Endothelial cell (in vitro differentiated cells): Measurements from ENCODE around the gene ARHGAP18. TPM values are rescaled to one million over a fixed set of nuclear protein-coding genes. Genes with fewer than 3 reads are reported as not detected.

ENCODE experiments used
- DNase-seq: peaks from one replicate; pipeline ENCODE4 v3.0.0; 2021; ENCODE audit warnings: low spot score
- H3K27ac Mint-ChIP-seq: one replicate; pipeline ENCODE4 v1.8.0; 2021; ENCODE audit warnings: mixed read lengths, inconsistent platforms; ENCODE audit not compliant: unreplicated experiment
- H3K27me3 Mint-ChIP-seq: one replicate; pipeline ENCODE4 v1.8.0; 2021; ENCODE audit warnings: mild to moderate bottlenecking, moderate library complexity, mixed read lengths, inconsistent platforms; ENCODE audit not compliant: unreplicated experiment
- H3K36me3 Mint-ChIP-seq: one replicate; pipeline ENCODE4 v1.8.0; 2021; ENCODE audit warnings: mild to moderate bottlenecking, low read depth, mixed read lengths, inconsistent platforms; ENCODE audit not compliant: unreplicated experiment
- H3K4me1 Mint-ChIP-seq: one replicate; pipeline ENCODE4 v1.8.0; 2021; ENCODE audit warnings: mild to moderate bottlenecking, mixed read lengths, inconsistent platforms; ENCODE audit not compliant: unreplicated experiment
- H3K4me3 Mint-ChIP-seq: one replicate; pipeline ENCODE4 v1.8.0; 2021; ENCODE audit warnings: mild to moderate bottlenecking, mixed read lengths, inconsistent platforms; ENCODE audit not compliant: unreplicated experiment
- H3K9me3 Mint-ChIP-seq: one replicate; pipeline ENCODE4 v1.8.0; 2021; ENCODE audit warnings: mixed read lengths, inconsistent platforms; ENCODE audit not compliant: unreplicated experiment
- total RNA-seq: library from RNA; stranded (reverse); fragmentation: NEBNext Ultra II Directional; extraction: Animal tissue kit (Norgen Biotek cat#: 25700); gene quantifications from one replicate; pipeline ENCODE4 v1.2.1, GENCODE V29; 2021; ENCODE audit not compliant: unreplicated experiment
- TF ChIP-seq, protein P1 (sequence below): fragments of 200-600 bp; sonication (generic); IDR thresholded peaks from one replicate; pipeline ENCODE4 v1.5.0; 2021; ENCODE audit warnings: antibody characterized with exemption; ENCODE audit not compliant: unreplicated experiment

Gene ARHGAP18
- total RNA-seq, 1 donor from 2014 or later, result 102 TPM

DNA sequence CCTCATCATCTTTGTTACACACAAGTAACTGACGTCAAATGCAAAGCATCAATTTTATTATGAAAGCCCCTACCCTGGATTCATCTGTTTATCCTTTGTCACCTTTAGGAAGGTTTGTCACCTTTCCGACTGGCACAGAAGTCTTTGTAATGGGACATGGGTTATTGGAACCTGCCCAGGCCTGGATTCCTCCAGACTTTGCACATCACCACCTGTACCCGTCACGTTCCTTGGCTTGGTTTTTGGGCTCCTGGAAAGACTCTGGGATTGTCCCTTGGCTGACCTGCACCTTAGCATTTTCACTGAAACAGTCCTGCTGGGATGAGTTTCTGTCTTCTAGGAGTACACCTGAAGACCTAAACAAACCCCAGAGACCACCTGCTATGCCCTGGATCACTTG, 15.4 kb upstream of the ARHGAP18 start:
- Mint-ChIP-seq H3K4me1 (peaks cover 51% of the 10 kb centered on the region), H3K27ac (no peak overlapping the region), H3K9me3 (no peaks in the 10 kb centered on the region), H3K4me3 (no peak overlapping the region), H3K27me3 (peaks cover 2% of the 10 kb centered on the region), H3K36me3 (no peaks in the 10 kb centered on the region)
- TF ChIP-seq, protein P1, sequence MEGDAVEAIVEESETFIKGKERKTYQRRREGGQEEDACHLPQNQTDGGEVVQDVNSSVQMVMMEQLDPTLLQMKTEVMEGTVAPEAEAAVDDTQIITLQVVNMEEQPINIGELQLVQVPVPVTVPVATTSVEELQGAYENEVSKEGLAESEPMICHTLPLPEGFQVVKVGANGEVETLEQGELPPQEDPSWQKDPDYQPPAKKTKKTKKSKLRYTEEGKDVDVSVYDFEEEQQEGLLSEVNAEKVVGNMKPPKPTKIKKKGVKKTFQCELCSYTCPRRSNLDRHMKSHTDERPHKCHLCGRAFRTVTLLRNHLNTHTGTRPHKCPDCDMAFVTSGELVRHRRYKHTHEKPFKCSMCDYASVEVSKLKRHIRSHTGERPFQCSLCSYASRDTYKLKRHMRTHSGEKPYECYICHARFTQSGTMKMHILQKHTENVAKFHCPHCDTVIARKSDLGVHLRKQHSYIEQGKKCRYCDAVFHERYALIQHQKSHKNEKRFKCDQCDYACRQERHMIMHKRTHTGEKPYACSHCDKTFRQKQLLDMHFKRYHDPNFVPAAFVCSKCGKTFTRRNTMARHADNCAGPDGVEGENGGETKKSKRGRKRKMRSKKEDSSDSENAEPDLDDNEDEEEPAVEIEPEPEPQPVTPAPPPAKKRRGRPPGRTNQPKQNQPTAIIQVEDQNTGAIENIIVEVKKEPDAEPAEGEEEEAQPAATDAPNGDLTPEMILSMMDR, result no peak
- no peak for DNase-seq

DNA sequence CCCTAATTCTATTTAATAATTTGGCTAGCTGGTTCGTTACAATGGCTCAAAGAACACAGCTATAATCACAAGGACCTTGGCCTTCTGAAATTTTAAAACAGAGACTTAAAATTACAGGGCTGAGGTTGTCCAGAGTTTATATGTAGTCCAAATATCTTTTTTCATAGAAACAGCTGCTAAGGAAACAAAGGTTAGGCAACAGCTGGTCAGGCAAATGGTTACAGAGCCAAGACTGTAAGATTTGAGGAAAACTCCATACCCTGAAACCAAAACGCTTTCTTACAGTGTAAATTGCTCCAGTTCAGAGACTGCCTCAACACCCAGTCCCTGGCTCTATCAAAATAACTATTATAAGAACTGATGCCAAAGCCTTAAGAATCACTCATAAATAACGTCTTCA, 9.7 kb upstream of the ARHGAP18 start:
- TF ChIP-seq, protein P1, result no peak
- no peaks in the 10 kb centered on the region for H3K9me3 Mint-ChIP-seq

DNA sequence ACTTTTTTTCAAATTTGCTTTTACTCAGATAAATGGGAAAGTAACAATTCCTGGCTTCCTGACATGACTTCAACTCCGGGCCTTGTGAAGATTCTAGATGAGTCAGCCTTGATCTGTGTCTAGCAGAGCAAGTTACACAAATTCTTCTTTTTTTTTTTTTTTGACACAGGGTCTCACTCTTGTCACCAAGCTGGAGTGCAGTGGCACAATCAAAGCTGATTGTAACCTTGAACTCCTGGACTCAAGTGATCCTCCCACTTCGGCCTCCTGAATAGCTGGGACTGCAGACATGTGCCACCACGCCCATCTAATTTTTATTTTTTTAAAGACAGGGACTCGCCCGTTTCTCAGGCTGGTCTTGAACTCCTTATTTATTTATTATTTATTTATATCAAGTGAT, 7.3 kb upstream of the ARHGAP18 start:
- TF ChIP-seq, protein P1, result no peak
- Mint-ChIP-seq H3K27ac (no peak overlapping the region), H3K4me1 (peaks cover 24% of the 10 kb centered on the region), H3K27me3 (peaks cover 2% of the 10 kb centered on the region), H3K36me3 (no peaks in the 10 kb centered on the region), H3K4me3 (no peak overlapping the region), H3K9me3 (no peaks in the 10 kb centered on the region)
- no peak for DNase-seq

More for the DNA sequence above, 9.7 kb upstream of the ARHGAP18 start:
- Mint-ChIP-seq H3K27ac (no peak overlapping the region), H3K36me3 (no peaks in the 10 kb centered on the region), H3K27me3 (peaks cover 2% of the 10 kb centered on the region), H3K4me3 (no peak overlapping the region), H3K4me1 (peaks cover 25% of the 10 kb centered on the region)
- no peak for DNase-seq

DNA sequence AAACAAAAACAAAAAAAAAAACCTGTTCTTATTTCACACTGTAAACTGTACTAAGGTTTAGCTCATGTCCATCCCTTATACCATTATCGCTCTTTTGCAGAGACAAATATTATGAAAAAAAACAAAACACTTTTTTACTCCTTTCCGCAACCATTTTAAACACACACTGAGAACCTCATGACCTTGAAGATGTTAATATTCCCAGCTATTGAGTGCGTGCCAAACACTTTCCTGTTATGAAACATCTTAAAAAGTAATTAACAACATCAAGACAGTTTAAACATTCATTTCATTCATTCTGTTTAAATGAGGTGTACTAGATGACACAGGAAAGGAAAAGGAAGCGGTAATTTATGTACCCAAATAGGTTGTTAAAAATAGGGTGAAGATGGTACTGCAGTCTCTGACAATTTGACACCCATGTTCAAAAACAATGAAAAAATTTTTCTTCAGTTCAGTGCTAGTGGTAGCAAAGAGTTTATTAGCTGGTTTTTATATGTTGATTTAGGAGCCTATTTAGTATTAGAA, 3.9 kb upstream of the ARHGAP18 start:
- TF ChIP-seq, protein P1, result no peak
- H3K4me3 Mint-ChIP-seq, result no peak overlapping the region
- H3K4me1 Mint-ChIP-seq, result peaks cover 39% of the 10 kb centered on the region
- H3K9me3 Mint-ChIP-seq, result no peaks in the 10 kb centered on the region
- H3K36me3 Mint-ChIP-seq, result peaks cover 4% of the 10 kb centered on the region
- DNase-seq, result no peak
- H3K27ac Mint-ChIP-seq, result no peak overlapping the region
- H3K27me3 Mint-ChIP-seq, result peaks cover 2% of the 10 kb centered on the region

DNA sequence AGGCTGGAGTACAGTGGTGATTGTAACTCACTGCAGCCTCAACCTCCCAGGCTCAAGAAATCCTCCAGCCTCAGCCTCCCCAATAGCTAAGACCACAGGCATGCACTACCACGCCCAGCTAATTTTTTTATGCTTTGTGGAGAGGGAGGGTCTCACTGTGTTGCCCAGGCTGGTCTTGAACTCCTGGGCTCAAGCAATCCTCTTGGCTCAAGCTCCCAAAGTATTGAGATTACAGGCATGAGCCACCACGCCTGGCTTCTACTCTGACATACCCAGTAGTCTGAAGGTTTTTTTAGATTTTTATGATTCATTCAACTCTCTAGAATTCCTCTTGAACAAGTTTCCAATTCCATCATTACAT, 1.3 kb upstream of the ARHGAP18 start:
- no peak for DNase-seq
- H3K9me3 Mint-ChIP-seq, result no peaks in the 10 kb centered on the region
- H3K4me1 Mint-ChIP-seq, result peaks cover 51% of the 10 kb centered on the region
- TF ChIP-seq, protein P1, result no peak
- peaks cover 2% of the 10 kb centered on the region for H3K27me3 Mint-ChIP-seq
- no peak overlapping the region for H3K4me3 Mint-ChIP-seq
- H3K27ac Mint-ChIP-seq, result no peak overlapping the region
- peaks cover 16% of the 10 kb centered on the region for H3K36me3 Mint-ChIP-seq
